KMS-11 (cell line): ENCODE measurements around the gene GRK6.

Experiments used
- H2AFZ ChIP-seq: fragments of 200-600 bp; sonication (generic); 2 replicates; pipeline ENCODE4 v1.6.1; 2016; ENCODE audit warnings: antibody characterized with exemption, mixed run types, low read depth
- H3K27ac ChIP-seq: fragments of 200-600 bp; sonication (generic); 2 replicates; pipeline ENCODE4 v1.6.1; 2016; ENCODE audit warnings: mild to moderate bottlenecking, mixed run types
- H3K27me3 ChIP-seq: fragments of 200-600 bp; sonication (generic); 2 replicates; pipeline ENCODE4 v1.6.1; 2017; ENCODE audit warnings: mild to moderate bottlenecking, low read depth, mixed run types, moderate library complexity; ENCODE audit not compliant: insufficient read depth
- H3K36me3 ChIP-seq: fragments of 200-600 bp; sonication (generic); 2 replicates; pipeline ENCODE4 v1.6.1; 2017; ENCODE audit warnings: mild to moderate bottlenecking, mixed run types; ENCODE audit not compliant: insufficient read depth
- H3K4me1 ChIP-seq: fragments of 200-600 bp; sonication (generic); 2 replicates; pipeline ENCODE4 v1.6.1; 2016; ENCODE audit warnings: mild to moderate bottlenecking, low read depth, mixed run types; ENCODE audit not compliant: poor library complexity, severe bottlenecking
- H3K4me2 ChIP-seq: fragments of 200-600 bp; sonication (generic); 2 replicates; pipeline ENCODE4 v1.7.0; 2016; ENCODE audit warnings: mild to moderate bottlenecking, mixed run types
- H3K4me3 ChIP-seq: fragments of 200-600 bp; sonication (generic); IDR thresholded peaks from 2 replicates; pipeline ENCODE4 v1.6.1; 2017; ENCODE audit warnings: low read depth, low read length, mixed read lengths; ENCODE audit not compliant: insufficient read depth
- H3K79me2 ChIP-seq: fragments of 200-600 bp; sonication (generic); 2 replicates; pipeline ENCODE4 v1.6.1; 2016; ENCODE audit warnings: low read depth, mixed run types; ENCODE audit not compliant: insufficient read depth
- H3K9ac ChIP-seq: fragments of 200-600 bp; sonication (generic); 2 replicates; pipeline ENCODE4 v1.6.1; 2016; ENCODE audit warnings: mild to moderate bottlenecking, mixed run types
- H4K20me1 ChIP-seq: fragments of 200-600 bp; sonication (generic); 2 replicates; pipeline ENCODE4 v1.6.1; 2016; ENCODE audit warnings: mild to moderate bottlenecking, mixed run types; ENCODE audit not compliant: insufficient read depth
- TF ChIP-seq, protein P1 (sequence below): fragments of 200-600 bp; sonication (generic); conservative IDR thresholded peaks from 2 replicates; pipeline ENCODE4 v1.6.1; 2017; ENCODE audit warnings: low read depth, mild to moderate bottlenecking, antibody characterized with exemption, low read length, moderate library complexity, mixed read lengths

GRK6 gene

DNA sequence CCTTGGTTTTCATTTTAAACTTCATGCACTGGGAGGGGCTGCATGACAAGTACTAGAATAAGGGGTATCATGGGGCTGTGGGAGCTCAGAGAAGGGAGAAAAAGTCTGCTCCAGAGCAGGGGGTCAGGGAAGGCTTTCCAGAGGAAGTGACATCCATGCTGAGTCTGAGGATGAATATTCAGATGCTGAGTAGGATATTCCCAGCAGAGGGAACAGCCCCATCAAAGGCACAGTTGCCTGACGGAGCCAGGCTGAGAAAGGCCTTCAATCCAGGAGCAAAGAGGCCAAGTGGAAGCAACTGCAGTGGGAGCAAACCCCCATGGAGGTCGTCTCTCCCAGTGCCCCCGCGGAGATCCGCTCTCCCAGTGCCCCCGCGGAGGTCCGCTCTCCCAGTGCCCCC is 30.4 kb upstream of the GRK6 start:
- Histone ChIP-seq H3K27me3 (no peaks in the 10 kb centered on the region), H4K20me1 (no peaks in the 10 kb centered on the region), H3K27ac (no peak overlapping the region), H2AFZ (no peak overlapping the region), H3K36me3 (no peaks in the 10 kb centered on the region), H3K4me2 (no peak overlapping the region), H3K79me2 (no peaks in the 10 kb centered on the region), H3K9ac (no peak overlapping the region), H3K4me1 (no peaks in the 10 kb centered on the region), H3K4me3 (no peak overlapping the region)
- TF ChIP-seq, protein P1, sequence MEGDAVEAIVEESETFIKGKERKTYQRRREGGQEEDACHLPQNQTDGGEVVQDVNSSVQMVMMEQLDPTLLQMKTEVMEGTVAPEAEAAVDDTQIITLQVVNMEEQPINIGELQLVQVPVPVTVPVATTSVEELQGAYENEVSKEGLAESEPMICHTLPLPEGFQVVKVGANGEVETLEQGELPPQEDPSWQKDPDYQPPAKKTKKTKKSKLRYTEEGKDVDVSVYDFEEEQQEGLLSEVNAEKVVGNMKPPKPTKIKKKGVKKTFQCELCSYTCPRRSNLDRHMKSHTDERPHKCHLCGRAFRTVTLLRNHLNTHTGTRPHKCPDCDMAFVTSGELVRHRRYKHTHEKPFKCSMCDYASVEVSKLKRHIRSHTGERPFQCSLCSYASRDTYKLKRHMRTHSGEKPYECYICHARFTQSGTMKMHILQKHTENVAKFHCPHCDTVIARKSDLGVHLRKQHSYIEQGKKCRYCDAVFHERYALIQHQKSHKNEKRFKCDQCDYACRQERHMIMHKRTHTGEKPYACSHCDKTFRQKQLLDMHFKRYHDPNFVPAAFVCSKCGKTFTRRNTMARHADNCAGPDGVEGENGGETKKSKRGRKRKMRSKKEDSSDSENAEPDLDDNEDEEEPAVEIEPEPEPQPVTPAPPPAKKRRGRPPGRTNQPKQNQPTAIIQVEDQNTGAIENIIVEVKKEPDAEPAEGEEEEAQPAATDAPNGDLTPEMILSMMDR = no peak

DNA sequence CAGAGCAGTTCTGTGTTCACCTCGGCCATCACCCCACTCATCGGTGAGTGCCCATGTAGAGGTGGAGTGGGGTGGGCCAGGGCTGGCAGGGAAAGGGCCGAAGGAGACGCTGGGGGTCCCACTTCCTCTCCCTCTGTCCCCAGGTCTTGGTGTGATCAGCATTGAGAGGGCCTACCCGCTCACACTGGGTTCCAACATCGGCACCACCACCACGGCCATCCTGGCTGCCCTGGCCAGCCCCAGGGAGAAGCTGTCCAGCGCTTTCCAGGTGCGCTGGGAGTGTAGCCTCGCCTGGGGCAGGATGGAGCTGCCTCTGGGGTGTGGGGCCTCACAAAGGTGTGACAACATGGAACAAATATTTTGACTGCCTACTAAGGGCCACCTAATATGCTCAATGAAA is 29.7 kb upstream of the GRK6 start:
- Histone ChIP-seq H3K4me3 (no peak overlapping the region), H3K79me2 (no peaks in the 10 kb centered on the region), H3K9ac (no peak overlapping the region), H4K20me1 (no peaks in the 10 kb centered on the region), H3K27me3 (no peaks in the 10 kb centered on the region), H3K4me1 (no peaks in the 10 kb centered on the region), H3K36me3 (no peaks in the 10 kb centered on the region), H3K4me2 (no peak overlapping the region), H3K27ac (no peak overlapping the region), H2AFZ (no peak overlapping the region)
- TF ChIP-seq, protein P1 = no peak

DNA sequence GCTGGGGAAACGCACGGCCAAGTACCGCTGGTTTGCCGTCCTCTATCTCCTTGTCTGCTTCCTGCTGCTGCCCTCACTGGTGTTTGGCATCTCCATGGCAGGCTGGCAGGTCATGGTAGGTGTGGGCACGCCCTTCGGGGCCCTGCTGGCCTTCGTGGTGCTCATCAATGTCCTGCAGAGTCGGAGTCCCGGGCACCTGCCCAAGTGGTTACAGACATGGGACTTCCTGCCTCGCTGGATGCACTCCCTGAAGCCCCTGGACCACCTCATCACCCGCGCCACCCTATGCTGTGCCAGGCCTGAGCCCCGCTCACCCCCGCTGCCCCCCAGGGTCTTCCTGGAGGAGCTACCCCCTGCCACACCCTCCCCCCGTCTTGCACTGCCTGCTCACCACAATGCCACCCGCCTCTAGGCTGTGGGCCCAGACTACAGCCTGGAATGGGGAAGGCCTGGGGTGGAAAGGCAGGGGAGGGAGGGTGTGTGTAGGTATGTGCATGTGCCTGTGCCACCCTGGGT is 28.5 kb upstream of the GRK6 start:
- Histone ChIP-seq H3K4me1 (peaks cover 3% of the 10 kb centered on the region), H3K27ac (no peak overlapping the region), H3K36me3 (no peaks in the 10 kb centered on the region), H3K79me2 (no peaks in the 10 kb centered on the region), H3K27me3 (no peaks in the 10 kb centered on the region), H4K20me1 (no peaks in the 10 kb centered on the region), H3K4me2 (no peak overlapping the region), H2AFZ (no peak overlapping the region), H3K4me3 (no peak overlapping the region), H3K9ac (no peak overlapping the region)
- TF ChIP-seq, protein P1 = no peak

DNA sequence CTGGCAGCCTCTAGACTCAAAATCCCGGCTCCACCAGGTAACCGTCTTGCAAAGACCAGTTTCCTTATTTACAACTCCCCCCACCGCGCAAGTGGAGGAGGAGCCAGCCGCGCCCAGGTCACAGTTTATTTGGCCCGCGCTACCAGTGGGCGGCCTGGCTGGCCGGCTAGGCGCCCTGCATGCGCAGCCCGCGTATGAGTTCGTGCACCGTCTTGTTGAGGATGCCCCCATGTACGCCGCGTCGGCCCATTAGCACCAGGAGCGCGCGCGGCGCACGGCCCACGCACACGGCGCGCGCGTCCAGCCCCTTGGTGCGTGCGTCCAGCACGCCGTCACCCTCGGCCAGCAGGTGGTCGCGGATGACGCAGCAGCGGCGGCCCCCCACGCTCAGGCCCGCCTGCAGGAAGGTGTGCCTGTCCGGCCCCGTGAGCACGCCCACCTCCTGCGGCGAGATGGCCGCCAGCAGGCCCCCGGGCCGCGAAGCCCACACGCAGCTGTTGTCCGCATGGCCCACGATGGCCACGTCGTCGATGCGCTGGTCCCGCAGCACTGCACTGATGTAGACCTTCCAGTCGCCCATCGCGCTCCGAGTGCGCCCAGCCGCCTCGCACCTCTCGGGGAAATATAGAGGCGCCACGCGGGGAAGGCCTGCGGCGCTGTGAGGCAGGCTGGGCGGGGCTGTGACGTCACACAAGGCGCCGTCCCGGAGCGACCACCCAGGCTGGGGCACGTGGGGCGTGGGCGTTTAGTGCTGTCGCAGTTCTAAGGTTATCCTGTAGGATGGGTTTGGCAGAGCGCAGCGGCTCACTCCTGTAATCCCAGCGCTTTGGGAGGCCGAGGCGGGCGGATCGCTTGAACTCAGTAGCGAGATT is 26.2 kb upstream of the GRK6 start, which contains the start of gene PFN3:
Gene PFN3 (minus strand): TSS at position 665 of the 872 bp plus-strand sequence. CDS start 85 bp downstream, at position 580.
- H3K4me2 ChIP-seq = no peak within 1 kb of the TSS
- H3K4me3 ChIP-seq = no peak within 1 kb of the TSS
- no peaks in the 10 kb centered on the region for H3K79me2 ChIP-seq
- H3K4me1 ChIP-seq = peaks cover 9% of the 10 kb centered on the region
- H3K9ac ChIP-seq = no peak within 1 kb of the TSS
- H4K20me1 ChIP-seq = no peaks in the 10 kb centered on the region
- no peaks in the 10 kb centered on the region for H3K27me3 ChIP-seq
- H3K36me3 ChIP-seq = no peaks in the 10 kb centered on the region
- no peak within 1 kb of the TSS for H3K27ac ChIP-seq
- TF ChIP-seq, protein P1 = no peak
- no peak within 1 kb of the TSS for H2AFZ ChIP-seq
